ENCODE measurements around the gene BTBD7.

DNA sequence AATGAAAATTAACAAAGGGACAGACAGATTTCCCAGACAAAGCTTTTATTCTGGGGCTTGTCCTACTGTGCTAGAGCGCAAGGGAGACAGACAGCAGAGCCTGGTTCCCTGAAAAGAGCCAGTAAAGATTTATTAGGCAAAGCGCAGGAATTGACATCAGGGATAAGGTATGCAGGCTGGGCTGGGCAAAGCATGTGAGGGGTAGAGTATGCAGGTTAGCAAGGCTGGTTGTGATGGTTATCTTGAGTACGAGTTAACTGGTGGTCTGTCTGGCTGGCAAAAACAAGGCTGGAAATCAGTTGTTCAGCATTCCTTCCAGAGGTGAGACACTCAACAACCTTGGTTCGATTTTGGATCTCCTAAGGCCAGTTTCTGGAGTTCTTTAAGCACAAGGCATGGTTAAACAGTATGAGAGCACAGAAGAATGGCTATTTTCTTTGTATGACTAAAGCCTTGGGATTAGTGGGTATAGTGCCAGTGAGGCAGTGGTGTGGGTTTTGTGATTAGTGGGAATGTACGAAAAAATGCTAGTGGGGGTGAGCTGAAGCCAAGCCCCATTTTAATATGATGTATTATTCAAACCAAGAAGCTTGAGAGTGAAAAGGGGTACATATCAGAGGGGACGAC is 30.9 kb downstream of the BTBD7 start:
- no peak for TF ChIP-seq POLR2A (IDR thresholded peaks at IDR 0.05; ENCODE audit: extremely low read depth, insufficient read length)
- TF ChIP-seq CTCF (IDR thresholded peaks at IDR 0.05; ENCODE audit: low read depth, low read length): no peak
- TF ChIP-seq MAX (IDR thresholded peaks at IDR 0.05; ENCODE audit: low read depth, low read length): no peak
- TF ChIP-seq MYC (IDR thresholded peaks at IDR 0.05; ENCODE audit: low read depth, low read length): no peak
